OCI-LY1 (cell line): Measurements from ENCODE around the gene DPP9.

Experiments used
- CTCF ChIP-seq: fragments of 200-600 bp; sonication (generic), shearing (Covaris generic); IDR thresholded peaks from 2 replicates; pipeline ENCODE4 v1.5.1; 2017; ENCODE audit warnings: mild to moderate bottlenecking, antibody characterized with exemption, low read length, moderate library complexity, mixed read lengths
- EZH2 ChIP-seq: fragments of 200-600 bp; sonication (generic), shearing (Covaris generic); IDR thresholded peaks from 2 replicates; pipeline ENCODE4 v1.8.0; 2017; ENCODE audit warnings: borderline replicate concordance, mixed run types, mild to moderate bottlenecking, antibody characterized with exemption, low read length, moderate library complexity, mixed read lengths

- TF ChIP-seq CTCF (no peak), EZH2 (no peak)
Measured at GRCh38 chr19:4749870-4750590, 26.4 kb upstream of the DPP9 start.
